Vagina (tissue), 2 donors: ENCODE results near the gene MCHR2.

Source experiments
- CTCF ChIP-seq, 3 experiments: fragments of 450-650 bp in 2 of 3; fragments of 200-600 bp in 1 of 3; sonication (generic) in 1 of 3; IDR thresholded peaks; one replicate each; pipeline ENCODE4 v1.5.1; 2017 to 2019; ENCODE audit warnings: antibody characterized with exemption in 3 of 3, mild to moderate bottlenecking in 2 of 3, moderate library complexity in 2 of 3
- POLR2A ChIP-seq, 2 donors: fragments of 450-650 bp; IDR thresholded peaks; one replicate each; pipeline ENCODE4 v1.6.1; 2017; ENCODE audit warnings: antibody characterized with exemption in 2 of 2, mild to moderate bottlenecking in 2 of 2, moderate library complexity in 2 of 2
- POLR2AphosphoS5 ChIP-seq, 2 donors: sonication (generic); formaldehyde crosslinking; IDR thresholded peaks; one replicate each; pipeline ENCODE4 v1.9.0; 2017; ENCODE audit warnings: antibody characterized with exemption in 2 of 2, mild to moderate bottlenecking in 2 of 2, low read depth in 1 of 2; ENCODE audit not compliant: insufficient read depth in 1 of 2

- TF ChIP-seq CTCF (IDR thresholded peaks at IDR 0.05) (no peak), POLR2A (IDR thresholded peaks at IDR 0.05) (no peak), POLR2AphosphoS5 (IDR thresholded peaks at IDR 0.05; ENCODE audit: insufficient read depth in 1 of 2, low read depth in 1 of 2) (no peak)
These were observed at the start of gene MCHR2 for GRCh38 chr6:99993533-99994251.
